ENCODE measurements around the gene ZNF148. TPM values are rescaled to one million over a fixed set of nuclear protein-coding genes. Genes with fewer than 3 reads are reported as not detected.

ZNF148 gene
- total RNA-seq, 2 donors from 2014 or later, result 12.5 to 15.0 TPM

DNA sequence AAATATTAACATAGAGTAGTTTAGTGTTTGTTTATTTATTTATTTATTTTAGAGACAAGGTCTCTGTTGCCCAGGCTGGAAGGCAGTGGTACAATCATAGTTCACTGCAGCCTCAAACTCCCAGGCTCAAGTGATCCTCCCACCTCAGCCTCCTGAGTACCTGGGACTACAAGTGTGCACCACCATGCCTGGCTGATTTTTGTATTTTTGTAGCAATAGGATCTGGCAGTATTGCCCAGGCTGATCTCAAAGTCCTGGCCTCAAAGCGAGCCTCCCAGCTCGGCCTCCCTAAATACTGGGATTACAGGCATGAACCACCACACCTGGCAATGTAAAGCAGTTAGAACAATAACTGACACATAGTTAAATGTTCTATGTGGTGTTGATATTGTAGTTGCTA lies 4.4 kb upstream of the ZNF148 start:
- no peak for DNase-seq
- TF ChIP-seq, protein P1, sequence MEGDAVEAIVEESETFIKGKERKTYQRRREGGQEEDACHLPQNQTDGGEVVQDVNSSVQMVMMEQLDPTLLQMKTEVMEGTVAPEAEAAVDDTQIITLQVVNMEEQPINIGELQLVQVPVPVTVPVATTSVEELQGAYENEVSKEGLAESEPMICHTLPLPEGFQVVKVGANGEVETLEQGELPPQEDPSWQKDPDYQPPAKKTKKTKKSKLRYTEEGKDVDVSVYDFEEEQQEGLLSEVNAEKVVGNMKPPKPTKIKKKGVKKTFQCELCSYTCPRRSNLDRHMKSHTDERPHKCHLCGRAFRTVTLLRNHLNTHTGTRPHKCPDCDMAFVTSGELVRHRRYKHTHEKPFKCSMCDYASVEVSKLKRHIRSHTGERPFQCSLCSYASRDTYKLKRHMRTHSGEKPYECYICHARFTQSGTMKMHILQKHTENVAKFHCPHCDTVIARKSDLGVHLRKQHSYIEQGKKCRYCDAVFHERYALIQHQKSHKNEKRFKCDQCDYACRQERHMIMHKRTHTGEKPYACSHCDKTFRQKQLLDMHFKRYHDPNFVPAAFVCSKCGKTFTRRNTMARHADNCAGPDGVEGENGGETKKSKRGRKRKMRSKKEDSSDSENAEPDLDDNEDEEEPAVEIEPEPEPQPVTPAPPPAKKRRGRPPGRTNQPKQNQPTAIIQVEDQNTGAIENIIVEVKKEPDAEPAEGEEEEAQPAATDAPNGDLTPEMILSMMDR (IDR thresholded peaks at IDR 0.05), result no peak
- TF ChIP-seq POLR2A (IDR thresholded peaks at IDR 0.05), result no peak
- H3K36me3 ChIP-seq (replicated peaks in 1 of 2; ENCODE audit: insufficient read depth in 1 of 2, low read depth in 2 of 2), result no peaks in the 10 kb centered on the region
- no peaks in the 10 kb centered on the region for H3K9me3 ChIP-seq
- H3K27me3 ChIP-seq, result no peaks in the 10 kb centered on the region
- ATAC-seq, result no peak
- 85 to 88% methylated on average over 2 of the region's 2 CpGs for WGBS, 2 donors
- H3K27ac ChIP-seq, result no peak overlapping the region
- H3K4me3 ChIP-seq, result no peak overlapping the region
- intact Hi-C loops (cut with DNase I), result loop anchor here (10.0 kb wide), 1 partner anchor 175 kb away; no protein-coding TSS in a partner anchor
- peaks cover 7% of the 10 kb centered on the region for H3K4me1 ChIP-seq

DNA sequence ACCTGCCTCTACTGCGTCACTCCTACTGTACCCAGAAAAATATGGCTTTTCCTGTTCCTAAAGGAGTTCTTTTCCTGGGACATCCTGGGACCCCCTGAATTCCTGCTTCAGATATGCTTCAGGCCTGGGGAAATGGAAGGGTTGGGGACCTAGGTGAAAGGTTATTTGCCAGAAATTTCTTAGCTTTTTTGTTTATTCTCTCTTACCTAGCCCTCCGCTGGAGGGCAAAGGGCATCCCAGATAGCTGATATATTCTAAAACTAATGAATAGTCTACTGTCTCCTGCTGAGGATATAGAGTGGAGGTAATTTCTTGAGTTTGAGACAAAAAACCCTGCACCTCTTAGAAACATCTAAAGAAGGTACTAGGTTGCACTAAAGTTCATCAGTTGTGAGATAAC lies 3.6 kb upstream of the ZNF148 start:
- 63 to 76% methylated on average over 2 of the region's 2 CpGs for WGBS, 2 donors
- H3K27ac ChIP-seq, result no peak overlapping the region
- intact Hi-C loops (cut with DNase I), result loop anchor here (10.0 kb wide), 1 partner anchor 174 kb away; no protein-coding TSS in a partner anchor

DNA sequence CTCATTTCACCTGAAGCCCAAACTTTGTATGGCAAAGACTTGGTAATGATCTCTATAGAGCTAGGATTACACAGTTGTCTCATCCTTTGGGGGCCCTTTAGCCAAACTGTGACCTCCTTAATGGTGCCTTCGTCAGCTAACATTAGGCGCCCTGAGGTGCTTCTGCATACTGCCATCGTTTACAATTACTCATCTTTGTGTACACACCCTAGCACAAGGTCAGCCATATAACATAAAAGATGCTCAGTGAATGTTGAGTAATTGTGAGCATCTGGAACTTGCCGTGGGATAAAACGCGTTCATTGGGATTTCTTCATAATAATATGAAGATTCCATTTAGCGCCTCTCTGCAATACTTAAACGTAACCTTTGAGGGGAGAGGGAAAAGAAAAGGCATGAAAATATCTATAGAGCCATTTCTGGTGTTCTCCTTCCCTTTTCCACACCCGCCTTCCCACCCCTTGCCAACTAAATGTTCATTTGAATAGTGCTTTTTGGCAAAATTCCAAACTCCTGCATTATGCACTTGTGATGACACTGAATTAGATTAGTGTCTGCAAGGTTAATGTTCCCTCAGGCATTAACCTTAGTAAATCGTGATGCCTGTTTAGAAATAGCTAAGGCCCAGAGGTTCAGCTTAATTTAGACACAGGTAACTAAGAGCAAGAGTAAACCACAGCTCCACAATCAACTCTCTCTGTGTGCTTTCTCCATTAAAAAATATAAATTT lies 990 bp upstream of the ZNF148 start:
- intact Hi-C loops (cut with DNase I), result loop anchor here (10.0 kb wide), 1 partner anchor 171 kb away; no protein-coding TSS in a partner anchor
- peak overlapping the region in 3 of 4 donors; percentile 89 to 94 (median 91) for H3K27ac ChIP-seq

More for the DNA sequence above, 3.6 kb upstream of the ZNF148 start:
- Histone ChIP-seq H3K4me1 (peaks cover 10% of the 10 kb centered on the region), H3K9me3 (no peaks in the 10 kb centered on the region), H3K4me3 (no peak overlapping the region), H3K36me3 (replicated peaks in 1 of 2; ENCODE audit: insufficient read depth in 1 of 2, low read depth in 2 of 2) (no peaks in the 10 kb centered on the region), H3K27me3 (no peaks in the 10 kb centered on the region)
- TF ChIP-seq, protein P1 (IDR thresholded peaks at IDR 0.05), result no peak
- TF ChIP-seq POLR2A (IDR thresholded peaks at IDR 0.05), result no peak
- ATAC-seq (no peak), DNase-seq (no peak)

DNA sequence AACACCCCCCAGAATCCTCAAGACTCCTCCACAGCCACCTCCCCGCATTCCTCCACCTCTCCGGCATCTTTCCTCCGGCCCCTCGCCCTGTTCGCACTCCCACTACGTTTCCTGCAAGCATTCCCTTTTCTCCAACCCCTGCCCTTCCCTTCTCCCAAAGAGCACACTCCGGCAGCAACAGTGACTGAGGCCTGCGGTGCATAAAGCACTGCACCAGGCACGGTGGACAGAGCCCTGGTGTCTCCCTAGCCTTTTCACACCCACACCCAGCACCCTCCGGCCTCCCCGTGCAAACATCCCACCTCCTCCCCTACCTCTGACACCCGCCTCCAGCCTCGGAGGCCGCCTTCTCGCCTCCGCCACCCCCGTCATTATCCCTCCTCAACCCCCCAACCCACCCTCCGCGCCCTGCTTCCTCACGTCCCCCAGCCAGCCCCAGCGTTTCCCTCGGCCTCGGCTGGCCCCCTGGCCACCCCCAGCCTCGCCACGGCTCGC lies 577 bp downstream of the ZNF148 start:
- peak; percentile 38 for ATAC-seq
- Histone ChIP-seq H3K9me3 (no peaks in the 10 kb centered on the region), H3K36me3 (replicated peaks in 1 of 2; ENCODE audit: insufficient read depth in 1 of 2, low read depth in 2 of 2) (no peaks in the 10 kb centered on the region), H3K4me1 (peaks cover 23% of the 10 kb centered on the region), H3K4me3 (peak overlapping the region; percentile 72 to 93), H3K27ac (peak overlapping the region; percentile 88 to 94 (median 90)), H3K27me3 (no peaks in the 10 kb centered on the region)
- WGBS, 2 donors, result 0 to 1% methylated on average over 22 to 25 of the region's 26 CpGs
- DNase-seq, result peak; percentile 29 to 43 (median 39)
- TF ChIP-seq POLR2A (IDR thresholded peaks at IDR 0.05), result no peak
- TF ChIP-seq, protein P1 (IDR thresholded peaks at IDR 0.05), result no peak
- intact Hi-C loops (cut with DNase I), result loop anchor here (10.0 kb wide), 1 partner anchor 170 kb away; no protein-coding TSS in a partner anchor

More for the DNA sequence above, 990 bp upstream of the ZNF148 start:
- Histone ChIP-seq H3K36me3 (replicated peaks in 1 of 2; ENCODE audit: insufficient read depth in 1 of 2, low read depth in 2 of 2) (no peaks in the 10 kb centered on the region), H3K4me3 (peak overlapping the region in 1 of 2 donors; percentile 72), H3K4me1 (peaks cover 18% of the 10 kb centered on the region), H3K27me3 (no peaks in the 10 kb centered on the region), H3K9me3 (no peaks in the 10 kb centered on the region)
- ATAC-seq (no peak), DNase-seq (no peak)
- WGBS, 2 donors, result 38 to 40% methylated on average over 10 of the region's 10 CpGs
- TF ChIP-seq, protein P1 (IDR thresholded peaks at IDR 0.05), result no peak
- no peak for TF ChIP-seq POLR2A (IDR thresholded peaks at IDR 0.05)
